Naive thymus-derived CD8-positive, alpha-beta T cell (primary cell): Measurements from ENCODE around the gene COL25A1. TPM values are rescaled to one million over a fixed set of nuclear protein-coding genes. Genes with fewer than 3 reads are reported as not detected.
A peak's percentile ranks its signal among the peaks of the same experiment; 100 is the strongest.

Source experiments
- ATAC-seq, 2 donors: fragments of 150-1000 bp; cut with Tn5 transposase in 1 of 2; sonication (Bioruptor Pico), chemical (Tn5 transposase) in 1 of 2; 1 replicate in 1 of 2; 2 replicates in 1 of 2; pipeline ENCODE4 v1.10.0; 2021; ENCODE audit warnings: mild to moderate bottlenecking in 2 of 2, moderate library complexity in 2 of 2
- POLR2A ChIA-PET: fragments of 350-600 bp; sonication (Branson Sonifier 250); formaldehyde crosslinking; loops from one replicate; lab custom pipeline; 2021; ENCODE audit warnings: antibody characterized with exemption; lab: Charles Lee
- DNase-seq, 10 donors: peaks; one replicate each; pipeline versions ENCODE4 v3.0.0 to v3.0.0-alpha.2; 2020 to 2022
- H3K27ac Mint-ChIP-seq, 10 donors: one replicate each; pipeline ENCODE4 v1.8.0; 2020 to 2022; ENCODE audit warnings: mild to moderate bottlenecking in 10 of 10, mixed read lengths in 10 of 10, moderate library complexity in 4 of 10, inconsistent platforms in 1 of 10
- H3K27me3 Mint-ChIP-seq, 5 donors: one replicate each; pipeline ENCODE4 v1.8.0; 2021 to 2022; ENCODE audit warnings: mixed read lengths in 5 of 5
- H3K36me3 Mint-ChIP-seq, 3 donors: one replicate each; pipeline ENCODE4 v1.8.0; 2020 to 2022; ENCODE audit warnings: mixed read lengths in 3 of 3, mild to moderate bottlenecking in 2 of 3, inconsistent platforms in 1 of 3
- H3K4me1 Mint-ChIP-seq, 4 donors: one replicate each; pipeline ENCODE4 v1.8.0; 2021 to 2022; ENCODE audit warnings: mixed read lengths in 4 of 4
- H3K4me3 Mint-ChIP-seq, 10 donors: one replicate each; pipeline ENCODE4 v1.8.0; 2020 to 2022; ENCODE audit warnings: mild to moderate bottlenecking in 10 of 10, mixed read lengths in 10 of 10, moderate library complexity in 6 of 10, inconsistent platforms in 1 of 10
- H3K9me3 Mint-ChIP-seq, 9 donors: one replicate each; pipeline ENCODE4 v1.8.0; 2020 to 2022; ENCODE audit warnings: mixed read lengths in 9 of 9, mild to moderate bottlenecking in 3 of 9, inconsistent platforms in 1 of 9, moderate library complexity in 1 of 9
- polyA plus RNA-seq, 3 donors: library from polyadenylated mRNA; unstranded; fragments of 300-500 nt; fragmentation: Illumina TruSeq; gene quantifications; one replicate each; pipeline ENCODE4 v1.2.3, GENCODE V29; 2021
- total RNA-seq, 8 experiments: library from RNA in 2 of 8; stranded (reverse) in 2 of 8; gene quantifications; one replicate each; pipeline ENCODE4 v1.2.3 and lab custom pipeline; 2021 to 2026

The COL25A1 gene
- total and polyA plus RNA-seq, 5 experiments from 2014 or later: 0.10 to 1.2 TPM; not detected in 3

- Mint-ChIP-seq H3K27ac (no peak overlapping the region), H3K4me3 (no peak overlapping the region), H3K36me3 (no peaks in the 10 kb centered on the region), H3K27me3 (peaks cover 0 to 3% (median 0%) of the 10 kb centered on the region in 5 donors), H3K4me1 (peaks cover 0 to 14% (median 12%) of the 10 kb centered on the region in 4 donors), H3K9me3 (no peaks in the 10 kb centered on the region)
- no peak for ATAC-seq
- POLR2A ChIA-PET: no interaction called here
- no peak for DNase-seq
These were observed 451.1 kb downstream of the COL25A1 start for GRCh38 chr4:108851366-108851765.

GRCh38 chr4:108850219-108850649, 452.2 kb downstream of the COL25A1 start:
- no peaks in the 10 kb centered on the region for H3K36me3 Mint-ChIP-seq
- DNase-seq: no peak
- POLR2A ChIA-PET: no interaction called here
- H3K4me3 Mint-ChIP-seq: no peak overlapping the region
- H3K4me1 Mint-ChIP-seq: peaks cover 0 to 14% (median 12%) of the 10 kb centered on the region in 4 donors
- peaks cover 0 to 3% (median 0%) of the 10 kb centered on the region in 5 donors for H3K27me3 Mint-ChIP-seq
- no peaks in the 10 kb centered on the region for H3K9me3 Mint-ChIP-seq
- no peak overlapping the region for H3K27ac Mint-ChIP-seq
- no peak for ATAC-seq

GRCh38 chr4:108849611-108850168, 452.8 kb downstream of the COL25A1 start:
- DNase-seq: no peak
- Mint-ChIP-seq H3K27ac (no peak overlapping the region), H3K36me3 (no peaks in the 10 kb centered on the region), H3K9me3 (no peaks in the 10 kb centered on the region), H3K4me1 (peaks cover 0 to 14% (median 12%) of the 10 kb centered on the region in 4 donors), H3K4me3 (peak overlapping the region in 1 of 10 donors; percentile 7), H3K27me3 (peaks cover 0 to 3% (median 0%) of the 10 kb centered on the region in 5 donors)
- no peak for ATAC-seq
- POLR2A ChIA-PET: no interaction called here

- DNase-seq (no peak), ATAC-seq (no peak)
- POLR2A ChIA-PET: no interaction called here
- no peak overlapping the region for H3K4me3 Mint-ChIP-seq
- peaks cover 0 to 14% (median 11%) of the 10 kb centered on the region in 4 donors for H3K4me1 Mint-ChIP-seq
- H3K27me3 Mint-ChIP-seq: peaks cover 0 to 2% (median 0%) of the 10 kb centered on the region in 5 donors
- H3K36me3 Mint-ChIP-seq: no peaks in the 10 kb centered on the region
- H3K27ac Mint-ChIP-seq: no peak overlapping the region
- H3K9me3 Mint-ChIP-seq: no peaks in the 10 kb centered on the region
These were observed 455.9 kb downstream of the COL25A1 start for GRCh38 chr4:108846568-108846967.

- no peaks in the 10 kb centered on the region for H3K36me3 Mint-ChIP-seq
- DNase-seq (no peak), ATAC-seq (no peak)
- peaks cover 0 to 2% (median 2%) of the 10 kb centered on the region in 5 donors for H3K27me3 Mint-ChIP-seq
- no peaks in the 10 kb centered on the region for H3K4me1 Mint-ChIP-seq
- no peak overlapping the region for H3K27ac Mint-ChIP-seq
- H3K9me3 Mint-ChIP-seq: no peaks in the 10 kb centered on the region
- POLR2A ChIA-PET: no interaction called here
- no peak overlapping the region for H3K4me3 Mint-ChIP-seq
These were observed 462.0 kb downstream of the COL25A1 start for GRCh38 chr4:108840426-108840975.

GRCh38 chr4:108839333-108839732, 463.1 kb downstream of the COL25A1 start:
- Mint-ChIP-seq H3K9me3 (no peaks in the 10 kb centered on the region), H3K27me3 (peaks cover 0 to 4% (median 3%) of the 10 kb centered on the region in 5 donors), H3K27ac (no peak overlapping the region), H3K4me1 (no peaks in the 10 kb centered on the region), H3K4me3 (no peak overlapping the region), H3K36me3 (no peaks in the 10 kb centered on the region)
- DNase-seq (no peak), ATAC-seq (no peak)
- POLR2A ChIA-PET: no interaction called here

- H3K27ac Mint-ChIP-seq: no peak overlapping the region
- POLR2A ChIA-PET: no interaction called here
- ATAC-seq: no peak
These were observed 464.0 kb downstream of the COL25A1 start for GRCh38 chr4:108838451-108838850.

GRCh38 chr4:108834835-108835384, 467.5 kb downstream of the COL25A1 start:
- Mint-ChIP-seq H3K36me3 (no peaks in the 10 kb centered on the region), H3K9me3 (no peaks in the 10 kb centered on the region), H3K27ac (no peak overlapping the region), H3K4me3 (no peak overlapping the region), H3K27me3 (peaks cover 0 to 14% (median 4%) of the 10 kb centered on the region in 5 donors), H3K4me1 (no peaks in the 10 kb centered on the region)
- ATAC-seq (no peak), DNase-seq (peak in 1 of 10 donors; percentile 2)
- POLR2A ChIA-PET: no interaction called here

More at GRCh38 chr4:108838451-108838850, 464.0 kb downstream of the COL25A1 start:
- DNase-seq: no peak
- Mint-ChIP-seq H3K9me3 (no peaks in the 10 kb centered on the region), H3K4me1 (no peaks in the 10 kb centered on the region), H3K36me3 (no peaks in the 10 kb centered on the region), H3K4me3 (no peak overlapping the region), H3K27me3 (peaks cover 0 to 11% (median 4%) of the 10 kb centered on the region in 5 donors)

- no peaks in the 10 kb centered on the region for H3K36me3 Mint-ChIP-seq
- POLR2A ChIA-PET: no interaction called here
- ATAC-seq: no peak
These were observed 468.2 kb downstream of the COL25A1 start for GRCh38 chr4:108834166-108834834.

GRCh38 chr4:108833046-108833445, 469.4 kb downstream of the COL25A1 start:
- DNase-seq: no peak
- no peak overlapping the region for H3K4me3 Mint-ChIP-seq
- H3K9me3 Mint-ChIP-seq: no peaks in the 10 kb centered on the region
- H3K4me1 Mint-ChIP-seq: no peaks in the 10 kb centered on the region
- no peaks in the 10 kb centered on the region for H3K36me3 Mint-ChIP-seq
- peaks cover 0 to 14% (median 7%) of the 10 kb centered on the region in 5 donors for H3K27me3 Mint-ChIP-seq
- POLR2A ChIA-PET: no interaction called here
- no peak overlapping the region for H3K27ac Mint-ChIP-seq
- no peak for ATAC-seq

More at GRCh38 chr4:108834166-108834834, 468.2 kb downstream of the COL25A1 start:
- no peak overlapping the region for H3K27ac Mint-ChIP-seq
- no peaks in the 10 kb centered on the region for H3K9me3 Mint-ChIP-seq
- no peaks in the 10 kb centered on the region for H3K4me1 Mint-ChIP-seq
- DNase-seq: no peak
- H3K27me3 Mint-ChIP-seq: peaks cover 0 to 14% (median 5%) of the 10 kb centered on the region in 5 donors
- no peak overlapping the region for H3K4me3 Mint-ChIP-seq

- no peaks in the 10 kb centered on the region for H3K4me1 Mint-ChIP-seq
- POLR2A ChIA-PET: no interaction called here
- H3K36me3 Mint-ChIP-seq: no peaks in the 10 kb centered on the region
These were observed 470.6 kb downstream of the COL25A1 start for GRCh38 chr4:108831886-108832285.

GRCh38 chr4:108831291-108831690, 471.2 kb downstream of the COL25A1 start:
- H3K4me3 Mint-ChIP-seq: no peak overlapping the region
- no peaks in the 10 kb centered on the region for H3K4me1 Mint-ChIP-seq
- DNase-seq: no peak
- peaks cover 0 to 12% (median 7%) of the 10 kb centered on the region in 5 donors for H3K27me3 Mint-ChIP-seq
- ATAC-seq: no peak
- POLR2A ChIA-PET: no interaction called here
- H3K36me3 Mint-ChIP-seq: no peaks in the 10 kb centered on the region
- H3K9me3 Mint-ChIP-seq: no peaks in the 10 kb centered on the region
- H3K27ac Mint-ChIP-seq: no peak overlapping the region

More at GRCh38 chr4:108831886-108832285, 470.6 kb downstream of the COL25A1 start:
- Mint-ChIP-seq H3K27me3 (peaks cover 0 to 12% (median 7%) of the 10 kb centered on the region in 5 donors), H3K4me3 (no peak overlapping the region), H3K9me3 (no peaks in the 10 kb centered on the region), H3K27ac (no peak overlapping the region)
- DNase-seq (no peak), ATAC-seq (no peak)
